Endothelial cell of umbilical vein (primary cell): ENCODE measurements around the gene IL18.

ENCODE experiments used
- EZH2 ChIP-seq: IDR thresholded peaks from 2 replicates; pipeline ENCODE4 v1.6.1; 2012; ENCODE audit warnings: borderline replicate concordance, low read depth, mild to moderate bottlenecking, moderate library complexity, low read length, inconsistent platforms; ENCODE audit not compliant: severe bottlenecking
- JUN ChIP-seq: IDR thresholded peaks from 2 replicates; pipeline ENCODE4 v1.6.1; 2011; ENCODE audit warnings: borderline replicate concordance, low read depth; ENCODE audit not compliant: insufficient read length, insufficient read depth
- MAX ChIP-seq: IDR thresholded peaks from 2 replicates; pipeline ENCODE4 v1.6.1; 2011; ENCODE audit not compliant: insufficient read depth, insufficient read length
- MYC ChIP-seq: IDR thresholded peaks from one replicate; pipeline ENCODE4 v1.6.1; 2011; ENCODE audit warnings: mild to moderate bottlenecking, low read depth, low read length
- POLR2A ChIP-seq: IDR thresholded peaks from 2 replicates; pipeline ENCODE4 v1.6.1; 2012; ENCODE audit warnings: low read depth, mild to moderate bottlenecking, control low read depth, low read length
- POLR2AphosphoS5 ChIP-seq: IDR thresholded peaks from 2 replicates; pipeline ENCODE4 v1.6.1; 2012; ENCODE audit warnings: low read depth, mild to moderate bottlenecking, control low read depth, low read length, moderate library complexity; ENCODE audit not compliant: insufficient read depth
- TF ChIP-seq, protein P1 (sequence below), 2 donors: IDR thresholded peaks; 1 replicate in 1 of 2; 2 replicates in 1 of 2; pipeline ENCODE4 v1.5.1; 2011; ENCODE audit warnings: low read length in 2 of 2, mild to moderate bottlenecking in 2 of 2, moderate library complexity in 2 of 2, control low read depth in 1 of 2, inconsistent platforms in 1 of 2, low read depth in 1 of 2; ENCODE audit not compliant: insufficient read depth in 1 of 2; ENCODE audit errors: extremely low read depth in 1 of 2

- TF ChIP-seq, protein P1, sequence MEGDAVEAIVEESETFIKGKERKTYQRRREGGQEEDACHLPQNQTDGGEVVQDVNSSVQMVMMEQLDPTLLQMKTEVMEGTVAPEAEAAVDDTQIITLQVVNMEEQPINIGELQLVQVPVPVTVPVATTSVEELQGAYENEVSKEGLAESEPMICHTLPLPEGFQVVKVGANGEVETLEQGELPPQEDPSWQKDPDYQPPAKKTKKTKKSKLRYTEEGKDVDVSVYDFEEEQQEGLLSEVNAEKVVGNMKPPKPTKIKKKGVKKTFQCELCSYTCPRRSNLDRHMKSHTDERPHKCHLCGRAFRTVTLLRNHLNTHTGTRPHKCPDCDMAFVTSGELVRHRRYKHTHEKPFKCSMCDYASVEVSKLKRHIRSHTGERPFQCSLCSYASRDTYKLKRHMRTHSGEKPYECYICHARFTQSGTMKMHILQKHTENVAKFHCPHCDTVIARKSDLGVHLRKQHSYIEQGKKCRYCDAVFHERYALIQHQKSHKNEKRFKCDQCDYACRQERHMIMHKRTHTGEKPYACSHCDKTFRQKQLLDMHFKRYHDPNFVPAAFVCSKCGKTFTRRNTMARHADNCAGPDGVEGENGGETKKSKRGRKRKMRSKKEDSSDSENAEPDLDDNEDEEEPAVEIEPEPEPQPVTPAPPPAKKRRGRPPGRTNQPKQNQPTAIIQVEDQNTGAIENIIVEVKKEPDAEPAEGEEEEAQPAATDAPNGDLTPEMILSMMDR (IDR thresholded peaks at IDR 0.05; ENCODE audit: extremely low read depth in 1 of 2, insufficient read depth in 1 of 2, low read depth in 1 of 2, low read length in 2 of 2): no peak
- TF ChIP-seq MYC: no peak
- no peak for TF ChIP-seq POLR2A
- no peak for TF ChIP-seq POLR2AphosphoS5
- no peak for TF ChIP-seq JUN
- no peak for TF ChIP-seq EZH2
- TF ChIP-seq MAX: no peak
Measured at GRCh38 chr11:112115386-112115785, 48.5 kb downstream of the IL18 start.
